ENCODE results near the gene PKP2.

GRCh38 chr12:32903318-32903717 is 6.7 kb upstream of the PKP2 start:
- TF ChIP-seq ZFP3 (CRISPR knock-in tag; IDR thresholded peaks at IDR 0.05) (no peak), CSDC2 (CRISPR knock-in tag; IDR thresholded peaks at IDR 0.05) (no peak), ESRRG (CRISPR knock-in tag; IDR thresholded peaks at IDR 0.05) (no peak), TOX (CRISPR knock-in tag; IDR thresholded peaks at IDR 0.05; ENCODE audit: borderline replicate concordance) (no peak), OSR1 (CRISPR knock-in tag; IDR thresholded peaks at IDR 0.05) (no peak), CREB5 (CRISPR knock-in tag; IDR thresholded peaks at IDR 0.05; ENCODE audit: low read depth) (no peak), ISL1 (CRISPR knock-in tag; IDR thresholded peaks at IDR 0.05) (no peak), ARNTL (CRISPR knock-in tag; IDR thresholded peaks at IDR 0.05; ENCODE audit: borderline replicate concordance, low read depth) (no peak), ZNF70 (CRISPR knock-in tag; IDR thresholded peaks at IDR 0.05) (no peak), ZFP30 (CRISPR knock-in tag; IDR thresholded peaks at IDR 0.05) (no peak), PPARA (CRISPR knock-in tag; IDR thresholded peaks at IDR 0.05; ENCODE audit: borderline replicate concordance) (no peak), PATZ1 (CRISPR knock-in tag; IDR thresholded peaks at IDR 0.05; ENCODE audit: borderline replicate concordance) (no peak)
